Activated CD4-positive, alpha-beta T cell treated with anti-CD3 and anti-CD28 coated beads, Interleukin-2, amount 50 U/mL, for 1 hour (primary cell): ENCODE data around the gene PCED1A.

ENCODE experiments used
- DNase-seq: peaks from one replicate; pipeline ENCODE4 v3.0.0-alpha.2; 2020

PCED1A gene

GRCh38 chr20:2800521-2801285 lies 39.8 kb downstream of the PCED1A start, which contains the start of gene CPXM1:
CPXM1 (minus strand) TSS chr20:2800627; CDS start chr20:2800572, 55 bp downstream.
- no peak for DNase-seq

GRCh38 chr20:2799688-2800520 lies 40.6 kb downstream of the PCED1A start:
- DNase-seq, result no peak

- no peak for DNase-seq
Observed at GRCh38 chr20:2799271-2799670, 41.2 kb downstream of the PCED1A start.

GRCh38 chr20:2798814-2799213 lies 41.6 kb downstream of the PCED1A start:
- no peak for DNase-seq

- DNase-seq, result no peak
Observed at GRCh38 chr20:2798095-2798805, 42.2 kb downstream of the PCED1A start.

GRCh38 chr20:2797136-2797983 lies 43.1 kb downstream of the PCED1A start:
- no peak for DNase-seq

- no peak for DNase-seq
Observed at GRCh38 chr20:2796011-2796660, 44.3 kb downstream of the PCED1A start.

- DNase-seq, result no peak
Observed at GRCh38 chr20:2795451-2795850, 45.0 kb downstream of the PCED1A start.

GRCh38 chr20:2794866-2795447 lies 45.5 kb downstream of the PCED1A start:
- no peak for DNase-seq

GRCh38 chr20:2794202-2794748 lies 46.2 kb downstream of the PCED1A start:
- DNase-seq, result no peak

GRCh38 chr20:2793471-2793870 lies 47.0 kb downstream of the PCED1A start:
- DNase-seq, result no peak
